NCI-H524 (cell line): ENCODE data around the gene ATXN7L2.

Source experiments
- DNase-seq, 2 experiments: peaks; one replicate each; lab custom pipeline; 2025; lab: John Stamatoyannopoulos, UW

ATXN7L2 gene

DNA sequence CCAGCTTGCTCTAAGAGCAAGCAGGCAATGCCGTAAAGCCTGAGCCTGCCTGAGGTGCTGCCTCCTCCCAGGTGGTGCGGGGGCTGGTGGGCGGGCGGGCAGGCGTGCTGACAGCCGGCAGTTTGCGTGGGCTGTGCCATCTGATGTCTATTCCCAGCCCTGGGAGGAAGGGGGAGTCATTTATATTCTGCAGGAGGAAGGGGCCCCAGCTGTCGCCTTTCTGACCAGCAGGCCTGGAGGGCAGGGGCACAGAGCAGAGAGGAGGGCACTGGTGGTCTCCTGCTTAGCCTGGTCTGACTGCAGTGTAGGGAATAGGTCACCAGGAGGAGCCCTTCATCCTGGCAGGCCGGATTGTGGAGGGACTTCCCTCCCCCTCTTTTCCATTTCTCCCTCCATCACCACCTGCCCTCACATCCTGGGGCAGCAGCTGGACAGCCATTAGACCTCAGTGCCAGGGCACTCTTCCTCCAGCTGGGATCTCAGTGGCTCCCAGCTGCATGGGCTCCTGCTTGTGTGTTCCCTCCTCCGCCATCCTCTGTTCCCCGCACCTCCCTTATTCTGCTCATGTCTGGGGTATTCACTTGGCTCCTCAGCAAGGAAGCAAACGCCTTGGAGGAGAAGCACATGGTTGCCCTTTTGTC lies 14.6 kb downstream of the ATXN7L2 start:
- DNase-seq, result peak; percentile 90 to 93

DNA sequence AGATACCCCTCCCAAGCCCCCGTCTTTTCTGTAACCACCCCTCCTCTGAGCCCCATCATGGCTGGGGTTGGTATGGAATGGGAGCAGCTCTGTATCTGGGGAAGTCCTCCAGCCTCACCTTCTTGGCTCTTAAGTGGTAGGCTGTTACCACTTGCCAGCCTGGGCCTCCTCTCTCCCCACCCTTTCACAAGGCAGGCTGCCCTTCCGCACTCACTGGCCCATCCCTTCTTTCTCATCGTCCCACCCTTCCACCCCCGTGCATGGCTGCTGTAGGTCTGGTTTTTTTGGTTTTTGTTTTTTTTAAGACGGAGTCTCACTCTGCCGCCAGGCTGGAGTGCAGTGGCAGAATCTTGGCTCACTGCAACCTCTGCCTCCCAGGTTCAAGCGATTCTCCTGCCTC lies 15.4 kb downstream of the ATXN7L2 start:
- peak in 1 of 2 experiments; percentile 38 for DNase-seq

DNA sequence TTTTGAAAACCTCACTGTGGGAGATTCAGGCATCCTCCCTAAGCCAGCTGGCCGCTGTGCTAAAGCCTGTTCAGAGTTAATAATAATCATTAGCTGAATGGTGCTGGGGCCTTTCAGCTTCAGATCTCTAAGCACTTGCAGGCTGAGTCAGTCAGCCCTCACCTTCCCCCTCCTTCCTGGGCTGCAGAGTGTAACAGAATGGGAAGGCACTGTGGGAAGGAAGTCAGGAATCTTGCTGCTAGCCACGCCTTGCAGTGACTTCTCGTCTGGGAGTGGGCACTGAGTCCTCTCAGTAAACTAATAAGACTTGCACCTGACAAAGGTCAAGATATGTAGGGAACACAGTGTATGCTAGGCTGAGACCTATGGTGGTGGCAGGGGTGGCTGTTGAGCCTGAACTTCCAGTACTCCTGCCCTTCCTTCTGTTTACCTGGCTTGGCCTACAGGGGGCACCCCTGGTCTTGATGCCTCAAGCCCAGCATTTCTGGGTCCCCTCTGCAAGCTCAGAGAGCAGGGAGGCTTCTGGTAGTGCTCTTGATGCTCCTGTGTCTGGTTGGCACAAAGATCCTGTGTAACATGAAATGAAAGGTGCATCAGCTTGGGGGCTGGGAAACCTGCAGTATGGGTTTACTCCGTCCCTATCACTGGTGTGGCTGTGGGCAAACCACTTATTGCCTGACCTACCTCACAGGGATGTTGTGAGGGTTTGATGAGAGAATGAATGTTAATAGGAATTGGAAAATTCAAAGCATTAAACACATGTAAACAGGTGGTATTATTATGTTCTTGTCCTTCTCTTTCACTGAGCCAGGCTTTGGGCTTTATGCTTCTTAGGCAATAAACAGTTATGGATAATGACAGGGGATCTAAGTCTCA lies 16.2 kb downstream of the ATXN7L2 start:
- DNase-seq, result peak in 1 of 2 experiments; percentile 64

DNA sequence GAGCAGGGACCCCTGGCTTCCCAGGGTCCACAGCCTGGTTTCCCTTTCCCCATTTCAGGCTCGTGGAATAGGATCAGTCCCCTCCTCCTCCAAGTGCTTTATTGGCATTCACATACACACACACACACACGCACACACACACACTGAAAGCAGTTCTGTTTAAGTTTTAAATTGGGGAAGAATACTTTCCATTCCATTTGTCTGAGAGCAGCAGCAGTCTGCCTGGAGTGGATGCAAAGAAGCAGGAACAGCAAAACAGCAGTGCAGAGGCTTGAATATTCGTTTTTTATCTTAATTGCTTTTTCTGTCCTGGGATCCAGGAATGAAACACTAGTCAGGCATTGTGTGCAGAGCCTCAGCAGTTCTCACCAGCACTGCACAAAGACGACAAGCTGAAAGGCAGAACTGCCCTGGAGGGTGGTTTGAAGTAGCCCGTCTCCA lies 17.3 kb downstream of the ATXN7L2 start:
- DNase-seq, result no peak

DNA sequence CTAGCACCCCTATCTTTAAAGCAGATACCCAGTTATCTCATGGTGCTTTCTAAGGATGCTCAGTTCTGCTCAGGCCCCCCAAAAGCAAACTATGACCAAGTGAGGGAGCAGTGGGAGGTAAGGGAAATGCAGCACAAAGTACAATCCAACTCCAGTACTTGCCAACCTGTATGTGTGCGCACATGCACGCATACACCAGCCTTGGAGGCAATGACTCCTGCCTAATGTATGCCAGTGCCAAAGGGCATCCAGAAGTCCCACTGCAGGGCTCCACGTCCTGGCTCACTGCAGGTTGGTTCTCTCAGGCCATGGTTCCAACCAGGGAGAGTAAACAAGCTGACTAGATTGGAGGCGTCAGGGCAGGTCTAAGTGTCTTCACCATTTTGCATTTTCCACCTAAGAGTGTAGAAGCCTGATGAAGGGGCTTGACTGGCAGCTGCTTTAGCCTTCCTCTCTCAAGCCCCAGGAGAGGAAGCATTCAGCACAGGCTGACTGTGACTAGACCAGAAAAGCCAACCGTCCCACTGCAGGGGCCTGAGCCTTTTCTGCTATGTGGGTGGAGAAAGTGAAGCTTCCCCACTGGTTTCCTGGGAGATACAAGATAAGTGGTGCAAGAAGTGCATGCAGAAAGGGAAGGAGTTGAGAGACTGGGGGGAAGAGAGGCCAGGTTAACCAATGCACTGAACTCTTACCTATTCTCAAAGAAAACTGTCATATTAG lies 18.1 kb downstream of the ATXN7L2 start:
- DNase-seq, result no peak

DNA sequence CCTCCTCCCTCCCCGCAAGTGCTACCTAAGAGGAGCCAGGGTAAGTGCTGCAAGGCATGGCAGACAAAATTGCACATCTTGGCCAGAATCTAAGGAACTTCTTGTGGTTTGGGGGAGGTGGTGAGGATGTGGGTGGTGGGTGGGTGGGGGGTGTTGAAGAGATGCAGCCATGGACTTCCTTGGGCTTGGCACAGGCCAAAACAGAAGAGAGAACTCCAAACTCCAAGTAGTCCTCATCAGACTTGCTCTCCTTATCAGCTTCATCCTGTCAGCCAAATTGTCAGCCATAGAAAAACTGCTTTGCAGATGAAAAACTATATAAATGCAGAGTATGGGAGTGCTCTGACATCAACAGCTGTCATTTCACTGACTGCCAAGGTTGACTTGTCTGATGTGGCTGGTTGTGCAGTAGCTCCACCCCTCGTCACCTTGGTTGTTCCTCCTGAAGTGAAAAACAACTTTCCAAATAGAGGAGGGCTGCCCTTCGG lies 18.7 kb downstream of the ATXN7L2 start:
- no peak for DNase-seq

DNA sequence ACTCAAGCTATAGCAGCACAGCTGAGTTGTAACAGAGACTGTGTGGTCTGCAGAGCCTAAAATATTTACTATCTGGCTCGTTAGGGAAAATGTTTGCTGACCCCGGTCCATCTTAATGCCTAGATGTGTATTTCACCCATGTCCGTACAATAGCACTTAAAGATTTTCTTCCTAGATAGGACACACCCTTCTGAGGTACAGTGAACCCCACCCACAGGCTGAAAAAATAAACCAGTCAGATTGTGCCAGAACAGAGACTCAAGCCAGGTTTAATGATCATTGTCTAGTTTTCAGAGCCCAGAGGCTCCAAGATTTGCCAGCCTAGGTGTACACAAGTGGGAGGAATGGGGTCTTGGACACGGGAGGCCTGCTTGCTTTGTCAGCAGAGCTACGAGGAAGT lies 20.2 kb downstream of the ATXN7L2 start:
- DNase-seq, result no peak

DNA sequence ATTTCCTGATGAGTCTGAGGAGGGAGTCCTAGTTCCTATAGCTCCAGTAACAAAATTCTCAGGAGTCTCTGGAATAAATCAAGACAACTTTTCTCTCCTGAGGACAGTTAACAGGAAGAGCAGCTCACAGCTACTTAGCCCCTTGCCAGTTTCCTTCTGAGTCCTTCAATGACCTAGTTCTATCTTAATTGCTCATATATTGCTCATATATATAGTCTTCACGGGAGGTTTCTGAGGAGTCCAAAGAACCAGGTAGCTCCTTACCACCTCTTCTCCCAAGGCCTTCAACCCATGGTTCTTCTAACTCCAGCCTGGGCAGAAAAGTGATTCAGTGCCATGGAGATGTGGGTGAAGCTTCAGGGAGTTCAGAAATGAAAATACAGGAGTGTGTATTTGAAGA lies 21.3 kb downstream of the ATXN7L2 start:
- DNase-seq, result no peak

DNA sequence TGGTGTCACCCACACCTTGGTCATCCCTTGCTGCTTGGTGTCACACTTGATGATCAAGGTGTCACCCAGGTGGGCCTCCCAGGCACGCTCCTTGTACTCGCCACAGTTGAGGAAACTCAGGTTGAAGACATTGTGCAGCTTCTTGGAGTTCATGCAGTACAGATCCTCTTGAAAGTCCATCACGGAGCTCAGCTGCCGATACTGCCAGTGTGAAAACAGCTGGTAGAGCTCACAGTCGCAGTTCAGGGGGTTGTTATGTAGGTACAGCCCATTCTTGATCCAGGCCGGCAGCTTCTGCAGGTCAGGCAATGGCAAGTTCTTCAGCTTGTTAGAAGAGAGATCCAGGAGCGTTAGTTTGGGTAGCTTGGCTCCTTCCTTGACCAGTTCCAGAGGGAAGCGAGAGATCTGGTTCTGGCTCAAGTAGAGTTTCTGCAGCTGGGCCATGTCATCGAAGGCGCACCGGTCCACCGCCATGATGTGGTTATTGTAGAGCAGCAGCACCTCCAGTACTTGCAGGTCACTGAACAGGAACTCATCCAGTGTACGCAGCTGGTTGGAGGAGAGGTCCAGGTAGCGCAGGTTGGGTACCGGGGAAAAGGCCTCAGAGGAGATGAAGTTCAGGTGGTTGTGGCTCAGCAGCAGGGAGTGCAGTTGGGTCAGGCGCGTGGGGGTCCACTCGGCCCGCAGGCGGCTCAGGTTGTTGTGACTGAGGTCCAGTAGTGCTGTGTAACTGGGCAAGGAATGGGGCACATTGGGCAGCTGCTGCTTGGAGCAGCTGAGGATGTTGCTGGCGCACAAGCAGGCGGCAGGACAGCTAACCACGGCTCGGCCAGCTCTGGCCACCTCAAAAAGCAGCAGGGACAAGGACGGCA lies 24.5 kb downstream of the ATXN7L2 start:
- DNase-seq, result no peak

DNA sequence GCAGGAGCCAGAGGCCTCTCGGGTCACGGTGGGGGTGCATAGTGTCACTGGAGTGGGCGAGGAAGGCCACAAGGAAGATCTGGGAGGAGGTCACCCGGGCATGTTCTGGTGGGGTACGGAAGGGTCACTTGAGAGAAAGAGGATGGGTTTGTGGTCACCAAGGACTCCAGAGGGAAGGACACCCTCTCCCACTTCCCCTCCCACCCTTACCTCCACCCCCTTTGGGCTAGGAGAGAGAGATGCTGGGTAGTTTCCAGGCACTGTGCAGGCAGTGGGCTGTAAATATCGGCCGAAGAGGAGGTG lies 25.1 kb downstream of the ATXN7L2 start:
- DNase-seq, result no peak

DNA sequence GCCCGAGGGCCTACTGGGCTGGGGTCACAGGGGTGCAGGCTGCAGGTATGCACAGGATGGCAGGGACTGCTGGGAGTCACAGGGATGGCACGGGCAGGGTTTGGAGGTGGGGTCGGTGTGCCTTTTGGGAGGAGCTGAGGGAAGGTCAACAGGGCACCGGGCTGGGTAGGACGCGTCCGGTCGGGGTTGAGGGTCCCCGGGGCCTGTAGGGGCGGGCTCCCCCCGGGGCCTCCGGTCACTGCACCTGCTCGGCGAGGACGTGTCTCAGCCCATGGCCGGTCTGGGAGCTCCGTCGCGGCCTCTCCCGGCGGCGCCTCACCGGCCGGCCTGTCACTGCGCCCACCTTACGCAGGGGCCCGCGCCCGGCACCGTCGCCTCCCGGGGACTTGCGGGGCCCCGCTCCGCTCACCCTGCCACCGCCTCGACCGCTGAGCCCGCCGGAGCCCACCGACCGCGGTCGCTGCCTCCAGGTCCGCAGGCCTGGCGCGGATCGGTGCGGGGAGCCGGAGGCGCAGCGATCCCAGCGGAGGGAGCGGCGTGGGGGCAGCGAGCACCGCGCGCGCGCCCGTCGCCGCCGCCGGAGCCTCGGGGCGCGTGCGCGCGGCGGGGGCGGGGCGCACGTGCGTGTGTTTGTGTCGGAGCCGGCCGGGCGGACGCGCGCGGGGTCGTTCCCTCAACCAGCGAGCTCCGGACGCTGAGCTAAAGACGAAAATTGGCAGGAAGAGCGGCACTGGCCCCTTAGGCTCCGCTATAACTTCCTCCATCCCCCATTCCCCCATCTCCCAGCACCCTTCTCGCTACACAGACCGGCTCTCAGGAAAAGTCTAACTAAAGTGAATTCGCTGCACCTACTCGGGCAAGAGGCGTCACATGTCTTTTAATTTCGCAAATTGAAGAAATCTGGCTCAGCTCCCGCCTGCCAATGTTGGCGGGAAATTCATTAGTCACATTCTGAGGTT lies 25.8 kb downstream of the ATXN7L2 start, which contains the start of gene AMIGO1:
TSS of gene AMIGO1 (minus strand) at position 552 of the 959 bp plus-strand sequence. CDS start 815 bp downstream, outside the sequence.
- peak; percentile 27 to 61 for DNase-seq

DNA sequence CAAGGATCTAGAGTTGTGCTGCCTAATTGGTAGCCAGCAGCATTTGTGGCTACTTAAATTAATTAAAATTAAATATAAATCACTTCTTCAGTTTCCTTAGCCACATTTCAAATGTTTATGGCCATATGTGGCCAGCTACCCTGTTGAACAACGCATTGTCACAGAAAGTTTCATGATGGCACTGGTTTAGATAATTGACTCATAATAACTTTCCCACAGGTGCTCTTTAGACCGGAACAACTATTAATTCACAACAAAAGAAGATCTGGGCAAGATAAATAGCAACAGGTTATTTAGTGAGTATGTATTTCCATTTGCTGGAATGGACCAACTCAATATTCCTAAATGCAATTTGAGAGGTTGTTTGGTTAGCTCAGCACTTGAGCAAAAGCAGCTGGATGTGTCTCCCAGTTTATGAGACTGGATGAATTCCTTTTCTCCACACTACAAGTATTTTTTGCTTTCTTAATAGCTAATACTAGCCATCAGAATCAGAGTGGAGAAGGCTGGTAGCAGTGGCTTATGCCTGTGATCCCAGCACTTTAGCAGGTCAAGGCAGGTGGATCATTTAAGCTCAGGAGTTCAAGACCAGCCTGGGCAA lies 29.5 kb downstream of the ATXN7L2 start:
- no peak for DNase-seq

DNA sequence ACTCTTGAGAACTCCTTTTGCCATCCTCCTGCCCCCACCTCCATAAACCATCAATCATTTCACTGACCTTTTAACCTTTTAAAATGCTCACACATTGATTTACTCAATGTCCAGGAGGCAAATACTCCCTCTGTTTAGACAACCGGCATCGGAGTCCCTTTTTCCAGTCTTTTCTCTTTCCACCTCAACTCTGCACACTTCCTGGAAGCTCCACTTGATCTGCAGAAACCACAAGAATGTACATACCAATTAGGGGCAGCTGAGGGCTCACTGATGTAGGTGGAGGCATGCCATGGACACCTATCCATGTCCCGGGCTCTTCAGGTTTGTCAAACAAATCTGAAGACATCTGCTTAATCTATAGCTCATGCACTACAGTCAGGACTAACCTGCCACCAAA lies 31.1 kb downstream of the ATXN7L2 start:
- no peak for DNase-seq

DNA sequence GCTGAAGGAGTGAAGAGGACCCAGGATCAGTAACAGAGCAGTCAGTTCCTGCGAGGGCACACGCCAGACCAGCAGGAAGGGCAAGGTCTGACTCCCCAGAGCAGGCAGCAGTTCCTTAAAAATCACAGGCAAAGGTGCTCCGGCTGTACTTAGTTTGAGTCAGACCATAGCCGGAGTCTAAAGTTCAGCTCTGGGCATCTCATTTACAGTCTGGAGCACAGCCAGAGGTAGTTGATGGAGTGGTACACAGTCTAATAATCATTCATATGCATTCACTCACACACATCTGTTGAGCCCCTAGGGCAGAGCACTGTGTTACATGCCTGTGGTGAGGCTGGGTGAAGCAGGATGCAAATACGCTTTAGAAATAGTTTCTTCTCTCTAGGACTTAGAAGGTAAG lies 33.2 kb downstream of the ATXN7L2 start:
- DNase-seq, result no peak

DNA sequence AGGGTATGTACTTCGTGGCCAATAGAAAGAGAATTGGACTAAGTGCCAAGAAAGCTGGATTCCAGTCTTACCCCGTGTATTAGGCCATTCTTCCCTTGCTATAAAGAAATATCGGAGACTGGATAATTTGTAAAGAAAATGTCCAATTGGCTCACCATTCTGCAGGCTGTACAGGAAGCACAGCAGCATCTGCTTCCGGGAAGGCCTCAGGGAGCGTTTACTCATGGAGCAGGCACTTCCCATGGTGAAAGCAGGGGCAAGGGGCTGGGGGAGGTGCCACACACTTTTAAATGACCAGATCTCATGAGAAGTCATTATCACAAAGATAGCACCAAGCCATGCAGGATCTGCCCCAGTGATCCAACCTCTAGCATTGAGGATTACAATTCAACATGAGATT lies 33.6 kb downstream of the ATXN7L2 start:
- DNase-seq, result no peak

DNA sequence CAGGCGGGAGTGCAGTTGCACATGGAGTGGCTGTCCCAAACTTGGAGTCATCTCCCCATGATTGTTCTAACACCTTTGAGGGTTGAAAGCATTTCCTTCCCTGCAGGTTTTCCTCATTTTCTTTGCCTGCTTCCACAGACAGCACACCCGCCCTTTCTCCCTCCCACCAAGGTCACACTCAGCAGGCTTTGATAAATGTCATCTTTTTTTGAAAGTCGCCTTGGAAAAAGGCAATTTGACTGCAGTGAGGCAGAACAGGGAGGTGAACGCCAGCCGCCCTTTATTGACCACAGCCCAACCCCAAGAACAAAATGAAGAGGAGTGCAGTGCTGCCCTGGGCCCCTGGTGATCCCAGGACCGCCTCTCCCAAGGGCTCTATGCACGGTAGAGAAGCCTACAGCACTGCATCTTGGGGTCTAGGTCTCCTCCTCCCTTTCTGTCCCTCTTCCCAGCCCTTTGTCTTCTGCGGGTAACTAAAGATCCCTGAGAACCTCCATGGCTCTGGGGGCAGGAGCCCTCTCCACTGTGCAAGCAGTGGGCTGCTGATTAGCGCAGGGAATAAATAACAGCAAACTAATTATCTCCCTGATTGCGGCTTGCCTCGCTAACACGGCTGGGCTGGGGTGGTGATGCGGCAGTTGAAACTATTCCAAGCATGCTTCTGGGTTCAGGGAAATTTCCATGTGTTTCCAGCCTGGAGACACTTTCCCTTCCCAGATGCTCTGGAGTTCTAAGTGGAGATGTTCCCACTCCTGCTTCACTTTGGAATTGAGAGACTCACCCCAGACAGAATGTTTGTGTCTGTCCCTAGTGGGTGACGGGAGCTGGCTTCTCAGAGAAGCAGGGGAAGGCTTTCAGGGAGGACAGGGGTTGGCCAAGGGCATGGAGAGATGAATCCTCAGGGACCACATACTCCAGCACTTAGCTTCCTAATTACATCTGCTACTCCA lies 37.6 kb downstream of the ATXN7L2 start:
- DNase-seq, result no peak

DNA sequence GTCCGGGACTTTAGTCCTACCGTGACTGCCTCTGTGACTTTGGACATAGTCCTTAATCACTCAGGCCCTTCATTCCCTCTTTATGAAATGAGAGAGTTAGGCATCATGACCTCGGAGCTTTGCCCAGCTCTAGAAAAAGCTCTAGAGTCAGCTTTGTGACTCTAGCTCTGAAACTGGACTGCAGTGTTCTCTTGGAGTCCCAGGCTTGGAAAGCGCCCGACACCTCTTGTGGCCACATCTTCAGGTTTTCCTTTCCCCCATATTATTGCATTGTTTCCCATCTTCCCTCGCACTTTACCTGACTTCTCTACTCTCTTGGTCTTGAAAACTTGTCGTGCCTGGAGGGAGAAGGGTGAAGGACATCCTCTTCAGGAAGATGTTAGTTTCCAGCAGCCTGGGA lies 38.3 kb downstream of the ATXN7L2 start:
- no peak for DNase-seq

DNA sequence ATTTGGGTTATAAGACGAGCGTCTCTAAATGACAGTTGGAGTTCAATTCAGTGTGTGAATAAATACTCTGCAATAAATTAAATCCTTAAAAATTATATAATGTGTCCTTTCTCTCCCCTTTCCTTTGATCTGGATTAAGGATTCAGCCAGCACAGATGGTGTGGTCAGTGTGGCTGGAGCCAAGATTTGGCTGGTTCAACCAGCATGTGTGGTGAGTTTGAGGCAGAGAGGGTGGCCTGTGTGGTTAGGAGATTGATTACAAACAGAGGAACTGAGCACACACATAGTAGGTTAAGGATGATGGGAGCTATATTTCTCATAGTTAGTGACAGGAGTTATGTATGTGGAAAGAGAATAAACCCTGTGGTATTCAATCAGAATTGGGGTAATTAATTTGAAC lies 40.0 kb downstream of the ATXN7L2 start:
- no peak for DNase-seq
